Endothelial cell of umbilical vein (primary cell): ENCODE measurements around the gene TMCO2. TPM values are rescaled to one million over a fixed set of nuclear protein-coding genes. Genes with fewer than 3 reads are reported as not detected.

Experiments used
- BruUV-seq: library from RNA; stranded (reverse); fragments of 400-500 nt; replicated peaks from 2 replicates; lab custom pipeline; 2021; lab: Mats Ljungman, UMichigan
- CTCF ChIA-PET: fragments of 300-600, 350-600 bp; sonication (Branson Sonifier 250); formaldehyde crosslinking; loops from one replicate; lab custom pipeline; 2021; ENCODE audit warnings: antibody characterized with exemption, inconsistent platforms; lab: Charles Lee
- POLR2A ChIA-PET: fragments of 300-600, 350-600 bp; sonication (Branson Sonifier 250); formaldehyde crosslinking; loops from one replicate; lab custom pipeline; 2021; ENCODE audit warnings: antibody characterized with exemption, inconsistent platforms; lab: Charles Lee
- DNase-seq: peaks from one replicate; pipeline ENCODE4 v3.0.0-alpha.2; 2011; ENCODE audit warnings: low read depth, low spot score
- FAIRE-seq: peaks from 2 replicates; lab custom pipeline; 2011; peaks lifted over from hg19 to GRCh38; lab: Jason Lieb, UNC
- H2AFZ ChIP-seq: 2 replicates; pipeline ENCODE4 v1.6.0; 2012; ENCODE audit warnings: low read depth, low read length, control low read depth, inconsistent platforms
- H3K27ac ChIP-seq: 2 replicates; pipeline ENCODE4 v1.5.1; 2011; ENCODE audit warnings: low read depth, mild to moderate bottlenecking, control low read depth, low read length, moderate library complexity; ENCODE audit not compliant: insufficient read depth
- H3K27me3 ChIP-seq, 2 experiments: 2 replicates each; pipeline versions ENCODE4 v1.6.0 to v1.6.1; 2011; ENCODE audit warnings: low read length in 2 of 2, mixed read lengths in 1 of 2; ENCODE audit not compliant: control insufficient read depth in 2 of 2, insufficient read depth in 2 of 2
- H3K36me3 ChIP-seq, 2 experiments: 2 replicates in 1 of 2; 3 replicates in 1 of 2; pipeline ENCODE4 v1.5.1; 2011; ENCODE audit warnings: low read length in 2 of 2, mild to moderate bottlenecking in 1 of 2, moderate library complexity in 1 of 2; ENCODE audit not compliant: control insufficient read depth in 2 of 2, insufficient read depth in 2 of 2; ENCODE audit errors: extremely low read depth in 1 of 2
- H3K4me1 ChIP-seq: 3 replicates; pipeline ENCODE4 v1.5.1; 2011; ENCODE audit warnings: mild to moderate bottlenecking, low read length; ENCODE audit not compliant: control insufficient read depth, insufficient read depth; ENCODE audit errors: extremely low read depth
- H3K4me2 ChIP-seq: 2 replicates; pipeline ENCODE4 v1.6.1; 2011; ENCODE audit warnings: low read length, control low read depth, mixed read lengths; ENCODE audit not compliant: insufficient read depth
- H3K4me3 ChIP-seq, 3 experiments: fragments of 200-600 bp in 1 of 3; sonication (generic), shearing (Covaris generic) in 1 of 3; replicated peaks in 1 of 3; 2 replicates each; pipeline ENCODE4 v1.5.1; 2011 to 2016; ENCODE audit warnings: control low read depth in 3 of 3, low read length in 3 of 3, mild to moderate bottlenecking in 2 of 3, inconsistent platforms in 1 of 3, low read depth in 1 of 3, moderate library complexity in 1 of 3; ENCODE audit not compliant: insufficient read depth in 1 of 3
- H3K79me2 ChIP-seq: 2 replicates; pipeline ENCODE4 v1.6.0; 2012; ENCODE audit warnings: low read length, inconsistent platforms; ENCODE audit not compliant: control insufficient read depth, insufficient read depth
- H3K9ac ChIP-seq: replicated peaks from 2 replicates; pipeline ENCODE3; 2011; ENCODE audit warnings: low read length, control low read depth; ENCODE audit not compliant: insufficient read depth; ENCODE audit errors: extremely low read depth
- H3K9me1 ChIP-seq: replicated peaks from 3 replicates; pipeline ENCODE4 v1.6.0; 2011; ENCODE audit warnings: mild to moderate bottlenecking, low read length; ENCODE audit not compliant: control insufficient read depth, insufficient read depth; ENCODE audit errors: extremely low read depth
- H3K9me3 ChIP-seq: replicated peaks from 2 replicates; pipeline ENCODE4 v1.5.1; 2012; ENCODE audit warnings: low read length, inconsistent platforms; ENCODE audit not compliant: control insufficient read depth, insufficient read depth
- H4K20me1 ChIP-seq: replicated peaks from 2 replicates; pipeline ENCODE3; 2011; ENCODE audit warnings: mild to moderate bottlenecking, low read length; ENCODE audit not compliant: control insufficient read depth, insufficient read depth; ENCODE audit errors: extremely low read depth
- CTCF ChIP-seq, 2 donors: IDR thresholded peaks; 1 replicate in 1 of 2; 2 replicates in 1 of 2; pipeline ENCODE4 v1.5.1; 2011; ENCODE audit warnings: low read length in 2 of 2, mild to moderate bottlenecking in 2 of 2, moderate library complexity in 2 of 2, control low read depth in 1 of 2, inconsistent platforms in 1 of 2, low read depth in 1 of 2; ENCODE audit not compliant: insufficient read depth in 1 of 2; ENCODE audit errors: extremely low read depth in 1 of 2
- EZH2 ChIP-seq: IDR thresholded peaks from 2 replicates; pipeline ENCODE4 v1.6.1; 2012; ENCODE audit warnings: borderline replicate concordance, low read depth, mild to moderate bottlenecking, moderate library complexity, low read length, inconsistent platforms; ENCODE audit not compliant: severe bottlenecking
- FOS ChIP-seq: IDR thresholded peaks from 2 replicates; pipeline ENCODE4 v1.6.1; 2011; ENCODE audit warnings: mild to moderate bottlenecking, low read length, moderate library complexity, borderline replicate concordance; ENCODE audit not compliant: insufficient read depth
- GATA2 ChIP-seq: IDR thresholded peaks from 2 replicates; pipeline ENCODE4 v1.7.0; 2011; ENCODE audit warnings: low read depth, mild to moderate bottlenecking, moderate library complexity, mixed read lengths, low read length; ENCODE audit not compliant: insufficient read length, insufficient read depth
- JUN ChIP-seq: IDR thresholded peaks from 2 replicates; pipeline ENCODE4 v1.6.1; 2011; ENCODE audit warnings: borderline replicate concordance, low read depth; ENCODE audit not compliant: insufficient read length, insufficient read depth
- MAX ChIP-seq: IDR thresholded peaks from 2 replicates; pipeline ENCODE4 v1.6.1; 2011; ENCODE audit not compliant: insufficient read depth, insufficient read length
- MYC ChIP-seq: IDR thresholded peaks from one replicate; pipeline ENCODE4 v1.6.1; 2011; ENCODE audit warnings: mild to moderate bottlenecking, low read depth, low read length
- POLR2A ChIP-seq: IDR thresholded peaks from 2 replicates; pipeline ENCODE4 v1.6.1; 2012; ENCODE audit warnings: low read depth, mild to moderate bottlenecking, control low read depth, low read length
- POLR2AphosphoS5 ChIP-seq: IDR thresholded peaks from 2 replicates; pipeline ENCODE4 v1.6.1; 2012; ENCODE audit warnings: low read depth, mild to moderate bottlenecking, control low read depth, low read length, moderate library complexity; ENCODE audit not compliant: insufficient read depth
- dilution Hi-C: fragments of 300-500 bp; cut with MboI; formaldehyde crosslinking; loops from one replicate; pipeline ENCODE4 v1.15.0; 2019; ENCODE audit warnings: low sequenced_read_pairs; ENCODE audit not compliant: extremely low pct_ligation_motif_present
- intact Hi-C: fragments of 100-400 bp; cut with micrococcal nuclease; formaldehyde crosslinking; loops from one replicate; pipeline ENCODE4 v1.10.0; 2022
- polyA plus RNA-seq, 4 experiments: library from polyadenylated mRNA; depleted of rRNA in 3 of 4; stranded (reverse) in 3 of 4; unstranded in 1 of 4; fragments of >200 nt; gene quantifications; 2 replicates each; pipeline versions ENCODE4 v1.2.1 to v1.2.3, GENCODE V29; 2011 to 2012; ENCODE audit warnings: missing spikeins in 1 of 4
- total RNA-seq: library from RNA; stranded (reverse); gene quantifications from 2 replicates; pipeline ENCODE4 v1.2.3, GENCODE V29; 2021

The TMCO2 gene
- total and polyA plus RNA-seq, 2 donors (not counting 3 experiments of a cell fraction or from before 2014, with no cell fraction given) = not detected

- Histone ChIP-seq H3K9me1 (no peaks in the 10 kb centered on the region), H3K79me2 (peaks cover 10% of the 10 kb centered on the region), H4K20me1 (no peaks in the 10 kb centered on the region), H3K27ac (no peak overlapping the region), H3K9ac (no peak overlapping the region), H3K4me2 (no peak overlapping the region), H3K36me3 (peaks cover 9 to 19% of the 10 kb centered on the region in 2 experiments), H3K9me3 (no peaks in the 10 kb centered on the region), H3K27me3 (no peaks in the 10 kb centered on the region), H3K4me3 (no peak overlapping the region), H2AFZ (no peak overlapping the region), H3K4me1 (no peaks in the 10 kb centered on the region)
- no peak for DNase-seq
- no TSS peak for BruUV-seq
- no peak for TF ChIP-seq MAX
- no peak for TF ChIP-seq FOS
- TF ChIP-seq JUN = no peak
- TF ChIP-seq POLR2A = no peak
- TF ChIP-seq EZH2 = no peak
- TF ChIP-seq GATA2 = no peak
- no peak for TF ChIP-seq CTCF (IDR thresholded peaks at IDR 0.05; ENCODE audit: extremely low read depth in 1 of 2, insufficient read depth in 1 of 2, low read depth in 1 of 2, low read length in 2 of 2)
- TF ChIP-seq POLR2AphosphoS5 = no peak
- TF ChIP-seq MYC = no peak
- ChIA-PET POLR2A (interaction anchor here (0.6 kb wide), 1 partner anchor 17 kb away, joined by 4 read pairs; no protein-coding TSS in a partner anchor), CTCF (interaction anchor here (0.6 to 2.9 kb wide), 2 partner anchors 139 to 172 kb away, joined by 5 to 8 read pairs; no protein-coding TSS in a partner anchor)
- dilution Hi-C loops = no loop called here
- no peak for FAIRE-seq
- intact Hi-C loops = no loop called here
These were observed 18.2 kb downstream of the TMCO2 start for GRCh38 chr1:40265919-40266318.
